GM12874 (cell line): Measurements from ENCODE around the gene NOD2.

ENCODE experiments used
- TF ChIP-seq, protein P1 (sequence below): IDR thresholded peaks from 2 replicates; pipeline ENCODE4 v1.5.1; 2011; ENCODE audit warnings: low read depth, mild to moderate bottlenecking, control low read depth, low read length, moderate library complexity; ENCODE audit not compliant: insufficient read depth

The NOD2 gene

DNA sequence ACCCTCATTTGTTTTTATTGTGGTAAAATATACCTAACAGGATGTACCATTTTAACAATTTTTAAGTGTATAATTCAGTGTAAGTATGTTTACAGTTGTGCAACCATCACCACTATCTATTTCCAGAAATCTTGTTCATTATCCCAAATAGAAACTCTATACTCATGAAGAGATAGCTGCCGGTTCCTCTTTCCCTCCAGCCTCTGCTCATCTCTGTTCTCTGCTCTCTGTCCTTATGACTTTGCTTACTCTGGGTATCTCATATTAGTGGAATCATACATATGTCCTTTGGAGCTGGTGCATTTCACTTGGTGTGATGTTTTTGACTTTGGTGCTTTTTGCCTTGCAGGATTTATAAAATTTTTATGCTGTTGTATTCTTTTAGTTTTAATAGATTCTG is 67.9 kb downstream of the NOD2 start:
- TF ChIP-seq, protein P1, sequence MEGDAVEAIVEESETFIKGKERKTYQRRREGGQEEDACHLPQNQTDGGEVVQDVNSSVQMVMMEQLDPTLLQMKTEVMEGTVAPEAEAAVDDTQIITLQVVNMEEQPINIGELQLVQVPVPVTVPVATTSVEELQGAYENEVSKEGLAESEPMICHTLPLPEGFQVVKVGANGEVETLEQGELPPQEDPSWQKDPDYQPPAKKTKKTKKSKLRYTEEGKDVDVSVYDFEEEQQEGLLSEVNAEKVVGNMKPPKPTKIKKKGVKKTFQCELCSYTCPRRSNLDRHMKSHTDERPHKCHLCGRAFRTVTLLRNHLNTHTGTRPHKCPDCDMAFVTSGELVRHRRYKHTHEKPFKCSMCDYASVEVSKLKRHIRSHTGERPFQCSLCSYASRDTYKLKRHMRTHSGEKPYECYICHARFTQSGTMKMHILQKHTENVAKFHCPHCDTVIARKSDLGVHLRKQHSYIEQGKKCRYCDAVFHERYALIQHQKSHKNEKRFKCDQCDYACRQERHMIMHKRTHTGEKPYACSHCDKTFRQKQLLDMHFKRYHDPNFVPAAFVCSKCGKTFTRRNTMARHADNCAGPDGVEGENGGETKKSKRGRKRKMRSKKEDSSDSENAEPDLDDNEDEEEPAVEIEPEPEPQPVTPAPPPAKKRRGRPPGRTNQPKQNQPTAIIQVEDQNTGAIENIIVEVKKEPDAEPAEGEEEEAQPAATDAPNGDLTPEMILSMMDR: no peak

DNA sequence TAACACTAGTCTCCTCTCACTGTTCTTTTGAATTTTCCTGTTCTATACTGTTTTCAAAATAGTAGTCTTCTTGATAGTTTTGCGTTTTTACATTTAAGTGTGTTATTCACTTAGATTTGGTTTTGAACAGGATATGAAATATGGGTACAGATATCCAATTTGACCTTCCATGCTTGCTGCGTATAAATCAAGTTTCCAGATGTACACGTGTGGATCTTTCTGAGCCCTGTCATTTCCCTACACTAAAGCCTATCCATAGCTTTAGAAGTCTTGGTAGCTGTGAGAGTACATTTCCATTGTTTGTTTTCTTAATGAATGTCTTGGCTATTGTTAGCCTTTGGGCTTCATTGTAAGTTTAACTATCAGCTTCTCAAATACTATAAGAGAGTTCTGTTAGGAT is 68.8 kb downstream of the NOD2 start:
- TF ChIP-seq, protein P1: no peak

DNA sequence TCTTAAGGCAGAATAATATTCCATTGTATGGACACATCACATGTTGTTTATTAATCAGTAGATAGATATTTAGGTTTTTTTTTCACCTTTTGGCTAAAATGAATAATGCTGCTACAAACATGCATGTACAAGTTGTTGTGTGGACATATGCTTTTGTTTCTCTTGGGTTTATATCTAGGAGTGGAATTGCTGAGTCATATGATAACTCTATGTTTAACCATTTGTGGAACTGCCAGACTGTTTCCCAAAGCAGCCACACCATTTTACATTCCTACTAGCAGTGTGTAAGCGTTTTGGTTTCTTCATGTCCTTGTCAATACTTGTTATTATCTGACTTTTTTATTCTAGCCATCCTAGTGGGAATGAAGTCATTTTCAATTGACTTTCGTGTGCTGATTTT is 69.8 kb downstream of the NOD2 start:
- TF ChIP-seq, protein P1: no peak

DNA sequence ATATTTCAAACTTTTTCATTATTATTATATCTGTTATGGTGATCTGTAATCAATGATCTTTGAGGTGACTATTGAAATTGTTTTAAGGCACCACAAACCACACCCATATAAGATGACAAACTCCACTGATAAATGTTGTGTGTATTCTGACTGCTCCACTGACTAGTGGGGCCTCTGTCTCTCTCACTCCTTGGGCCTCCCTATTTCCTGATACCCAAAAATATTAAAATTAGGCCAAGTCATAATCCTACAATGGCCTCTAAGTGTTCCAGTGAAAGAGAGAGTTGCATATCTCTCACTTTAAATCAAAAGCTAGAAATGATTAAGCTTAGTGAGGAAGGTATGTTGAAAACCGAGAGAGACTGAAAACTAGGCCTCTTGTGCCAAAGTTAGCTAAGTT is 71.9 kb downstream of the NOD2 start:
- TF ChIP-seq, protein P1: no peak

DNA sequence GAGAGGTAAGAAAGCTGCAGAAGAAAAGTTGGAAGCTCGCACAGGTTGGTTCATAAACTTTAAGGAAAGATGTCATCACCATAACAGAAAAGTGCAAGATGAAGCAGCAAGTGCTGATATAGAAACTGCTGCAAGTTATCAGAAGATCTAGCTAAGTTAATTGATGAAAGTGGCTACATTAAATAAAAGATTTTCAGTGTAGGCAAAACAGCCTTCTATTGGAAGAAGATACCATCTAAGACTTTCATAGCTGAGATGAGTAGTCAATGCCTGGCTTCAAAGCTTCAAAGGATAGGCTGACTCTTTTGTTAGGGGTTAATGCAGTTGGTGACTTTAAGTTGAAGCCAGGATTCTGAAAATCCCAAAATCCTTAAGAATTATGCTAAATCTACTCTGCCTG is 72.5 kb downstream of the NOD2 start:
- TF ChIP-seq, protein P1: no peak

DNA sequence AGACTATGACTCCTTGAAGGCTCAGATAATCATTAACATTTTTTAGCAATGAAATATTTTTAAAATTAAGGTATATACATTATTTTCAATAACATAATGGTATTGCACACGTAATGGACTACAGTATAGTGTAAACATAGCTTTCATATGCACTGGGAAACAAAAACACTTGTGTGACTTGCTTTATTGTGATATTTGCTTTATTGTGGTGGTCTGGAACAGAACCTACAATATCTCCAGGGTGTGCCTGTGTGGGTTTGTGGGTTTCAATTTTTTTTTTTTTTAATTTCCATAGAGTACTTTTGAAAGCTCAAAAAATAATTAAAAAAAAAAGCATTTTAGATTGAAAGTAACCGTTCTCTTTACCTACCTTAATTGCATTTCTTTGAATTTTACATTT is 73.8 kb downstream of the NOD2 start:
- TF ChIP-seq, protein P1: no peak

DNA sequence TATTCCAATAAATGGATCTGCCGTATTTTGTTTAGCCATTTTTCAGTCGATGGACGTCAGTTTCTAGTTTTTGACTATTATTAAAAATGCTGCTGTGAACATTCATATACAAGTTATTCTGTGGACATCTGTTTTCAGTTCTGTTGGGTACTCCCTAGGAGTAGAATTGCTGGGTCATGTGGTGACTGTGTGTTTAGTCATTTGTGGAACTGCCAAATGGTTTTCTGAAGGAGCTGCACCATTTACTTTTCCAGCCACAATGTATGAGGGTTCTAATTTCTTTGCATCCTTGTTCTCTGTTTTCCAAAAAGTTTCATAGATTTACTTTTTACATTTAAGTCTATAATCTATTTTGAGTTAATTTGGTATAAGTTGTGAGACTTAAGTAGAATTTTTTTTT is 78.0 kb downstream of the NOD2 start:
- TF ChIP-seq, protein P1: no peak

DNA sequence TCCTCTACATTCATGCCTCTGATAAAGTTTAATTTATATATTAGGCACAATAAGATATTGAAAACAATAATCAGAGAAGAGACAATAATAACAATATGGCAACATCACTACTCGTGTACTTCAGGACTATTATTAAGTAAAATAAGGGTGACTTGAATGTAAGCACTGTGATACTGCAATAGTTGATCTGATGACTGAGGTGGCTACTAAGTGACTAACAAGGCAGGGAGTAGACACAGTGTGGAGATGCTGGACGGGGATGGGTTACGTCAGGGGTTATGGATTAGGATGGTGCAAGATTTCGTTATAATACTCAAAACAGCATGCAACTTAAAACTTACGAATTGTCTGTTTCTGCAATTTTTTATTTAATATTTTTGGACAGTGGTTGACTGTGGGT is 81.0 kb downstream of the NOD2 start:
- TF ChIP-seq, protein P1: no peak
